HG03175 (cell line): ENCODE data around the gene FLOT2.
"Not testable (repeated sequence)": the region's sequence is repeated elsewhere in the genome, so short reads cannot be mapped to it uniquely, and the experiment has no call there.

ENCODE experiments used
- ATAC-seq: cut with Tn5 transposase; IDR thresholded peaks from one replicate; pipeline ENCODE4 v1.9.1; 2021; ENCODE audit warnings: mild to moderate bottlenecking, moderate library complexity; ENCODE audit not compliant: unreplicated experiment

FLOT2 gene, protein sequence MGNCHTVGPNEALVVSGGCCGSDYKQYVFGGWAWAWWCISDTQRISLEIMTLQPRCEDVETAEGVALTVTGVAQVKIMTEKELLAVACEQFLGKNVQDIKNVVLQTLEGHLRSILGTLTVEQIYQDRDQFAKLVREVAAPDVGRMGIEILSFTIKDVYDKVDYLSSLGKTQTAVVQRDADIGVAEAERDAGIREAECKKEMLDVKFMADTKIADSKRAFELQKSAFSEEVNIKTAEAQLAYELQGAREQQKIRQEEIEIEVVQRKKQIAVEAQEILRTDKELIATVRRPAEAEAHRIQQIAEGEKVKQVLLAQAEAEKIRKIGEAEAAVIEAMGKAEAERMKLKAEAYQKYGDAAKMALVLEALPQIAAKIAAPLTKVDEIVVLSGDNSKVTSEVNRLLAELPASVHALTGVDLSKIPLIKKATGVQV

DNA sequence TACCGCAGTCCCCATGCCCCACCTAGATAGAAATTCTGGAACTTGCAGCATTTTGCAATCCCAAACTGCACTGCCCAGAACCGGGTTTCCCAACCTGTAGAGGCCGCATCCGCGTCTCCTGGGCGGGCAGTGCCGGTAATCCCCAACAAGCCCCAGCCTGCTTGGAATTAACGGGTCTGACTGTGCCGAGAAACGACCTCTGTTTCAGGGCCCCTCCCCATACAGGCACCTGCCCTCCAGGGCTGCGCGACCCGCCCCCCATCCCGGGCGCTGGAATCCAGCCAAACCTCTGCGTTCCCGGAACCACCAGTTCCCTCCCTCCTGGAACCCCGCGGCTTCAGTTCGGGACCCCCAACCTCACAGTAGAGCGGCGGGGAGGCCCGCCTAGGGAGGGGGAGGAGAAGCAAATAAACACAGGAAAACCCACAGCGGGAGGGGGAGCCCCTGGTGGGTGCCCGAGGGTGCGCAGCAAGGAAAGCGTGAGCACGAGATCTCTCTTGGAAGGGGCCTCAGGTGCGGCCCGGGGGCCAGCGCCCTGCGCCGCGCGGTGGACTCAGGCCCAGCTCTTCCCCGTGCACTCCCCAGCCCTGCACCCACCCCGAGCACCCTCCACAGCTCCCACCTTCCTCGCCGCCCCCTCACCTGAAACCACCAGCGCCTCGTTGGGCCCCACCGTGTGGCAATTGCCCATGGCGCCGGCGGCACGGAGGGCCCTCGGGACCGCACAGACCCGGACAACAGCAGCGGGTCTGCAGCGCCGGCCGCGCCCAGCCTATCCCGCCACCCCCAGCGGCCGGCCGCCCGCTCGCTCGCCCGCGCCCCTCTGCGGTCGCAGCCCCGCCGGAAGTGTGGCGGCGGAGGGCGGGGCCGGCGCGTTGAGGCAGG lies at the start of gene FLOT2:
Gene FLOT2, minus strand, starts transcription at position 850 of the 885 bp plus-strand sequence. Its CDS starts 159 bp downstream, at position 691.
- no peak for ATAC-seq

DNA sequence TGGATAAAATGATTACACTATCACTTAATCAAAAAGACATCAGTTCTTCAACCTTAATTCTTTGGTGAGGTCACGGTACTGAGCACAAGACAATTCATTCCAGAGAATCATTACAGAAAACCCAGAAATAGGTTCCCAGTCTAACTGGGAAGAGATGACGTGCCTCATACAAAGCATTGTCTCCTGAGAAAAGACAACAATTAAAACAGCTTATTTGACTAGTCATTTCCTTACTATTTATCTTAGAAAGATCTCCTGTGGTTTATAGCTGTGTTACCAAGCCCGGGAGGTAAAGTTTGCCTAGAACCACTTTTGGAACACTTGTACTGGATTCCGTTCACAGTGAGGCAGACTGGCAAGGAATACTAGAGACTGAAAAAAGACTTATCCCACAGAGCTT lies 48.7 kb upstream of the FLOT2 start:
- ATAC-seq, result no peak

DNA sequence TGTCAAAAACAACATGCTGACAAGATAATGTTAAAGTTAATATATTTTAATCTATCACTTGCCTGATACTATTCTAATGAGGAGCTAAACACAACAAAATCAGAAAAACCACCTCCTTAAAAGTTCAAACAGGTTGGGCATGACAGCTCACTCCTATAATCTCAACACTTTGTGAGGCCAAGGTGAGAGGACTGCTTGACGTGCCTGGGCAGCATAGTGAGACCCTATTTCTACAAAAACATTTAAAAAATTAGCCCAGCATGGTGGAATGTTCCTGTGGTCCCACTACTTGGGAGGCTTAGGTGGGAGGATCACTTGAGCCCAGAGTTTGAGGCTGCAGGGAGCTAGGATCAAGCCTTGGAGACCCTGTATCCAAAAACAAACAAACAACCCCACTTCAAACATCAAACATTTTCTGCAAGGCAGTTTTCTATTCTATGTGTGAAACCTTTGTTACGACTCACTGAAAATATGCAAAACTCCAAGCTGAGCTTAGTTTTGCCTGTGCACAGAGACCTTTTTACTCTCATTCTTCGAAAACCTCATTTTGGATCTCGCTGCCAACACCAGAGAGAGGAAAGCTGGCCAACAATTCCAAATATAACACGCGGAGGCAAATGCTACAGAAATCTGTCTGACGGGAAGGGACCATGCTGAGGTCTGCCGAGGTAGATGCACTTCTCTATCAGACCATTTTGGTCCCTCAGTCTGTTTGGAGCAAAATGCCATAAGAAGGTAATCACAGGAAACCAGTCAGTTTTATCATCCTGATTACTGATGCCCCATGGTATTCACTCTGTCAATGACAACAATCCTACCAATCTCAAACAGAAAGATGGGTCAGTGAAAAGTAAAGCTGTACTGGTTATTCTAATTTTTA lies 47.6 kb upstream of the FLOT2 start:
- ATAC-seq, result no peak

DNA sequence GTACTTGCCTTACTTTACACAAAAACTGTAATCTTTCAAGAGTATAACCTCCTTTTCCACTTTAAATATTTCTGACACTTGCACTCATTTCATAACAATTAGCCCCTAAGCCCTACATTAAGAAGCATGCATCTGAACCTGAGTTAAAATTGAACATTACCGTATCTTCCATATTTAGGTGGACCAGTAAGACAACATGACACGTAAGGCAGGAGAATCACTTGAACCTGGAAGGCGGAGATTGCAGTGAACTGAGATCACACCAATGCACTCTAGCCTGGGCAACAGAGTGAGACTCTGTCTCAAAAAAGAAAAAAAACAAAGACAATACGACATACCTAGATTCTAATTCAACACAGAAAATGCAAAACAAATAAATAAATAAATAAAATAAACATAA lies 46.8 kb upstream of the FLOT2 start:
- no peak for ATAC-seq

DNA sequence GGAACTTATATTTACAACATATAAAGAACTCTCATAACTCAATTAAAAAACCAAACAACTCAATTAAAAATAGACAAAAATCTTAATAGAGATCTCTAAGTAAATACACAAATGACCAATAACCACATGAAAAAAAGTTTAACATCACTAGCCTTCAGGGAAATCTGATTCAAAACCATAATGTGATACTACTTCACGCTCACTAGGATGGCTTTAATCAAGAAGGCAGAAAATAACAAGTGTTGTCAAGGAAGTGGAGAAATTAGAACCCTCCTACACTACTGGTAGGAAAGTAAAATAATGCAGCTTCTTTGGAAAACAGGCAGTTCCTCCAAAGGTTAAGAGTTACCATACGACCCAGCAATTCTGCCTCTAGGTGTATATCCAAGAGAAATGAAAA lies 45.4 kb upstream of the FLOT2 start:
- ATAC-seq, result no peak

DNA sequence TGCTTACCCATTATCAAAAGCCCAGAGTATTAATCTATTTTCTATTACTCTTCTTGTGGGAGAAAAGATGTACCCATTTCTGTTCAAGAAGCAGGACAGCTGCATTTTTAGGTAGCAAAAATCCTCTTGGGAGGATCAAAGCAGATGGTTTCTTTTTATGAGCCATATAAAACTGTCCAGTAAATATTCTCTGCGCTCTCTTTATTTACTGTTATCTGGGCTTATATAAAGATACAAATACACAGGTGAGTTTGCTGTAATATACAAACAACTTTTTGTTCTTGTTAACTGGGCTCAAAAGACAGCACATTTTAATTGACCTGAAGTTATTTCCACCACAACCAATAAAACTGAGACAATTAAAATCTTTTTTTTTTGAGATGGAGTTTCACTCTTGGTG lies 43.7 kb upstream of the FLOT2 start:
- ATAC-seq, result no peak

DNA sequence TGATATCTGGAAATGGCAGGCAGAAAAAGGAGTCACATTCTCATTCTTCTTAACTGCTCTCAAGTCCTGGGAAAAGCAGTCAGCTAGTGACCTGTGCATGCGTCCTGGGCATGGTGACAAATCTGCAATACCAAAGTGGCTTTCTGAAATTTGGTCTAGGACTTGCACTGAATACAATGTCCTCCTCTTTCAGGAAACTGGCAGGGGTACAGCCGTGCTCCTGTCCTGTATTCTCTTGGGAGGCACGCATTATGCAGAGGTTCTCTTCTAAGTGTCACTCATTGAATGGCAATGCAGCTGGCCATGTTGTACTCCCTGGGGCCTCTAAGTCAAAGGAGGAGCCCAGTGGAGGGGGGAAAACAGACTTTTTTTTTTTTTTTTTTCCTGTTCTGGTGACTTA lies 43.1 kb upstream of the FLOT2 start:
- no peak for ATAC-seq

DNA sequence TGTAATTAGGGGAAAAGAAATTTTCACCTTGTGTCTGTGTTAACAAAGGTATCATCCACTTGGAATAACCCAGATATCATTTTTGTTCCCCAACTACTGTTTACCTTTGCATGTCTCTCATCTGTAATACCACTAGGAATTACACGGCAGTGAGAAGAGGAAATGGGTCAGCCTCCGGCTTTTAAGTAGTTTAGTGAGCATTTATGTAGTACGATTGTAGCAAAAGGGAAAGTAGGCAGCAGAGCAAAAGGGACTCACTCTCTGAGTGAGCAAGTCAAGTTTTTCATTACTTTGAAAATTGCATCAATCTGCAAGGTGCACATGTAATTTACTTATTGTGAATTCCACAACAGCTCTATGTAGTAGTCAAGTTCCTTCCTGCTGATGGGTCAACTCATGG lies 42.6 kb upstream of the FLOT2 start:
- no peak for ATAC-seq

DNA sequence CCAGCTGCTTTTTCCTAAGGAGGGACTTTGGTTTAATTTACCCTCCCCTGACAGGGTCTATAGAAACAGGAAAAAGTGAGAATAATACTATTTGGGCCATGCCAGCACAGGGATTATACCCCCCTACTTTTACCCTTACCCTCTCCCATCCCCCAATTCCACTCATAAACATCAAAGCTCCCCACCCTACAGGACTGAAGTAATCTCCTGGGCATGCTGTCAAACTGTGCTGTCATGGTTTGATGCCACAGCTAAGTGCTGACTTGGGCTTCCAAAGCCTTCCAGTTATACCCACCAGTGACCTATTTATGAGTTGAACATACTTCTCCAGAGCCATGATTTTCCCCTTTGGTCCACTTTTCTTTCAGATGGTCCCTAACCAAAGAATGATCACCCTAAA lies 41.0 kb upstream of the FLOT2 start:
- ATAC-seq, result no peak

DNA sequence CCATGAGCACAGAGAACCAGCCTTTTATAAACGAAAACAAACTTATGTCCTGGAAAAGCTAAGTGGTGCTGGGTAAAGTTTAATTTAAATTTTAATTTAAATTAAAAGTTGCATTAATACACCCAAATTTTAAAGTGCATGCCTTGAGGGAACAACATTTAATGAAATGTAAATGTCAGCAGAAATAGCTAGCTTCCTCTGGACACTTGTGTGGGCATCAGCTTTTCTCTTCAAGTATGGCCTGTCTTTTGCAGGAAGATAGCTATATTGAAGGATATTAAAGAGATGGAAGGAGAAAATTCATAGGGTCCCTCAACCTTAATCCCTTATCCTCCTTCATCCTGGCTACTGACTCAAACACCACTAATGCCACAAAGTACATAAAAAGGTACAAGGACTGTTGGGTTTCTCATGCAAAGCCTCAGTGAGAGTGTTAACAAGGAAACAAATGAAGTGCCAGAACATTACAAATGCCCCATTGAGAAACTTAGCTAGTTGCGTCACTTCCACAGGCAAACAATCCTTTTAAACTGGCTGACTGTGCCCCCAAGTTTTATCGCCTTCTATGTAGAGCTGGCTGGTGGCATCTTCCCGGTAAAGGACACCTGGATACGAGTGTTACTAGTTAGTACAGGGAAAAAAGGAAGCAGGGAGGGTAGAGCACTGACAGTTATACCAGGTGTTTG lies 39.7 kb upstream of the FLOT2 start:
- ATAC-seq, result no peak

DNA sequence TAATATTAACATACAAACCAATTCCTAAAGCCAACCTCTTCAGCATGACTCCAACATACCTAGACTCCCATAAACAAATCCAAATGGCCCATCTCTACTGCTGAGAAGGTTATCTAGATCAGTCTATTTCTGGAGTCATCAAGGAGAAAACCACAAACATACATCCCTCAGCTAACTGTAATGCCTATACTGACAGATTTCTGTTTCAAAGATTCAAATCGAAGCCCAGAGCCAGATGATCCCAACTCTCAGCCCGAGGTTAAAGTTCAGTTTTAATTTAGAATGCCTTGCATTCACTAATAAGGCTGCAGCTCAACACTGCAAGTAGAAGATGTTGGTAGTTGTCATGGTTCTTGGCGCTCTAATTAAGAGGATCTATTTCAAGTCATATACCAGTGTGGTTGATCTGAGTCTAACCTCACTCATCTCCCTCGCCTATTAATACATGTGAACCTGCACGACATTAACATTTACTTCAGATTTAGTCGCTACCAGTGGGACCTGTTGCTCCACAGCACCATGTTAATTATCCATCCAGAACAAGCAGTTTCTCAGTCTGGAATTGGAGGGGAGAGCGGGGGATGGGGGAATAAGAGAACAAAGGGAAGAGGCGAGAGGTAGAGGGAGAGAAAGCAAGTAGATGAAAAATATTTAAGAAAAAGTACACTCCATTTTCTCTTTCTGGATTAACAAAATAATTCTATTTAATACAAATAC lies 38.4 kb upstream of the FLOT2 start:
- no peak for ATAC-seq

DNA sequence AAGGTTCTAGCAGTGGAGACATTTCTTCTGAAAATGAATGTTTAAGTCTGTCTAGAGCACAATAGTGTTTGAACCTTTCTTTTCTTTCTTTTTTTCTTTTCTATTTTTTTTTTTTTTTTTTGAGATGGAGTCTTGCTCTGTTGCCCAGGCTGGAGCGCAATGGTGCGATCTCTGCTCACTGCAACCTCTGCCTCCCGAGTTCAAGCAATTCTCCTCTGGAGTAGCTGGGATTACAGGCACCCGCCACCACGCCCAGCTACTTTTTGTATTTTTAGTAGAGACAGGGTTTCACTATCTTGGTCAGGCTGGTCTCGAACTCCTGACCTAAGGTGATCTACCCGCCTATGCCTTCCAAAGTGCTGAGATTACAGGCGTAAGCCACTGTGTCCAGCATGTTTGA lies 37.0 kb upstream of the FLOT2 start:
- not testable (repeated sequence) for ATAC-seq

DNA sequence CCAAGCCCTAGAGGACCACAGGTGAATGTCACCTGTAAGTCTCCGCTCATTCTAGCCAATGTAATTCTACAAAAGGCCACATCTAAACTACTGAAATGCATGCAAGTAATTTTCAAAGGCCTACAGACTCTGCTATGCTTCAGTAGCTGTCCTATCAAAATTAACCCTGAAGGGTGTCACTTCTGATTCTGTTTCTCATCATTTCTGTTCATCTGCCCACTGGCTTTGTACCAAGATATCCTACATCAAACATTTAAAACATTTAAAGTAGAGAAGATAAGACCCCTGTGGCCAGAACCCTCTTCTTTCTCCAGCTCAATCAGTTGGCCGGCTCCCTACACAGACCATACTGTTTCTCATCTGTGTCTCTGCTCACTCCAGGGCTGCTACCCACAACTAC lies 32.3 kb upstream of the FLOT2 start:
- ATAC-seq, result no peak

DNA sequence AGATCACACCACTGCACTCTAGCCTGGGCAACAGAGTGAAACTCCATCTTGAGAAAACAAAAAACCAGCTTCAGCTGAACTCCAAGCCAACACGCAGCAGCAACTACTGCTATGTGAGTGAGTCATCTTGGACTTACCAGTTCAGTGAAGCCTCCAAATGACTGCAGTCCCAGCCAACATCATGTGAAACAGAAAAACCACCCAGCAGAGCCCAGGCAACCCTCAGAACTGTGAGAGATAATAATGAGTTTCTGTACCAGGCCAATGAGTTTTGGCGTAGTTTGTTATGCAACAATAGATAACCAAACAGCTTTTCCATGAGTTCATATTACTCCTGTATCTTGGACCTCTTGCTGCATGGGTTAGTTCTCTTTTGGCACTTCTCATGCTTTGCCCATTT lies 30.5 kb upstream of the FLOT2 start:
- no peak for ATAC-seq

DNA sequence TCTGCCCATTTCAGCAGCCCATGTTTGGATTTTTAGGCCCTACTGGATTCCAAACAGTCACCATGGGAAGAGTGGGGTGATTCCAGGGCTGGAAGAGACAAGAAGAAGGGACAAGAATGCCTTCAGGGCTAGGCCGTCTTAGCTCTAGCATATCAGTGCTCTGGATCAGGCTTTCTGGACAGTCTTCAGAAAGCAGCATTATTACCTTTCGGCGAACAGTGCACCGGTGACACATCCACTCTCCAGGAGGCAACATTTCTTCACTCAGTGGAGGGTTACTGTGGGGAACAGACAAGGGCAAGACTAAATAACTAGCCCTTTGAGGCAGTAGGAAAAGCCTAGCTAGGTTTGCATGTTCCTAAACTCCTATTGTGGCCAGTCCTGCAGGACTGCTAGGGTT lies 29.3 kb upstream of the FLOT2 start:
- no peak for ATAC-seq

DNA sequence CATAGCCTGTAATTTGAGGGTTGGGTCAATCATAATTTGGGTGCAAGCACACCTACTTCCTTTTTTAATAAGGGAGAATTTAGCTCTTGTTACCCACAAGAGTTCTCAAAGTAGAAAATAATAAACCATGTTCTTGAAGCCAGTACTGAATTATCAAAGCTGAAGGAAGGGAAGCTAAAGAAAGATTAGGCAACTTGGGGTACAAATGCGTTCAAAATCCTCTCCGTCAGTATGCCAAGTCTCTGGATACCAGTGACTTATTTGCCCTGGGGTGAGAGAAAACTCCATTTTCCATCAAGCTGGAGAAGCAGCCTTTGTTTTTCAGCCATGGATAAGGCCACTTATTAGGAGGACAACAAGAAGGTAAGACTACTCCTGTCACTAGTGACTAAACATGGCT lies 28.8 kb upstream of the FLOT2 start:
- no peak for ATAC-seq

DNA sequence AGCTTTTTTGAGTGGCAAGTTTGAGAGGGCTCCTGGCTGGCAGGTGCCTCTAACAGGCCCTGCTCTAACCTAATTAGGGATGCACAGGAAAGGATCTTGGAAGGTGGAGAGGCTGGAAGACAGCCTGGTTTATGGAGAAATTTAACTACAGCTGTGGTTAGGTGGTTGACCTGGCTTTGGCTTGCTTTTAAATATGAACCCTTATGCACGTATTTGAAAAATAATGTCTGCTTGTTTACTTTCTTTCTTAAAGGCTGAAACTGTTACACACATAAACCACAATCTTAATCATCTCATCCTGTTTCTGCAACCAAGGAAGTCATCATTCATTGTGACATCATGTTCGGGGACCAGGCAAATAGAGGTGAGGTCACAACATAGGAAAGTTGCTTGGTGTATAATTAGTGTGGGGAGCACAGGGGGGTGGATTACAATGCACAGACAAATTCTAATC lies 28.4 kb upstream of the FLOT2 start:
- no peak for ATAC-seq

DNA sequence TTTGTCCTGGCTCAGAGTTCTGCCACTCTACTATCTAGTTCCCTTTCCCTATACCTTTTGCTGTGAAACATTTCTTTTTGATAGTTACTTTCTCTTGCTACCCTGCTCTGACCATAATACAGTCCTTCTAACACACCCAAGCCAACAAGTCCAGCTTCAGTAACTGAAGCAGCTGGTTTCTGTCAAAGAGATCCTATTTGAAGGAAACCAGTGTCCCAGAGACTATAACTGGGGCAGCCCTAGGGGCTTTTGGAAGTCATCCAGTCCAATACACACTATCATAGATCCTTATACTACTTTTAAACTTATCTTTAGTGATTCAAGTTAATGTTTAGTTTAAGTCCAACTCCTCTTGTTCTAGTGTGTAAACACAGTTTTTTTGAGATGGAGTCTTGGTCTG lies 22.7 kb upstream of the FLOT2 start:
- ATAC-seq, result no peak

DNA sequence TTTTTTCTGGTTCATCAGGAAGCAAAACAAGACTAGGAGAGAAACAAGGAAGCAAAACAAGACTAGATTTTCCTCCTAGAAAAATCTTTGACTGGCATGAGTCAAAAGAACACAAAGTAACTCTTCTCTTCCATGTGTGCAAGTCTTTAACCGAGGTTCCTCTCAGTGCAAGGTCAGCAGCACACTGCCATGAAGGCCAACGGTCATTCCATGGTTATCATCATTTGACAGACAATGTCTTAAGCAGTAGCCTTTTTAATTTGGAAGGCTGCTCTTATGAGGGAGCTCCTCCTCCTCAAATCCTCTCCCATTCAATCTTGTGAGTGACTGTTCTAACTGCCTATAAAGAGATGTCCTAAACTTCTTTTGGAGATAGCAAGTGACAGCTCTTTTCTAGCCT lies 20.8 kb upstream of the FLOT2 start:
- ATAC-seq, result no peak

DNA sequence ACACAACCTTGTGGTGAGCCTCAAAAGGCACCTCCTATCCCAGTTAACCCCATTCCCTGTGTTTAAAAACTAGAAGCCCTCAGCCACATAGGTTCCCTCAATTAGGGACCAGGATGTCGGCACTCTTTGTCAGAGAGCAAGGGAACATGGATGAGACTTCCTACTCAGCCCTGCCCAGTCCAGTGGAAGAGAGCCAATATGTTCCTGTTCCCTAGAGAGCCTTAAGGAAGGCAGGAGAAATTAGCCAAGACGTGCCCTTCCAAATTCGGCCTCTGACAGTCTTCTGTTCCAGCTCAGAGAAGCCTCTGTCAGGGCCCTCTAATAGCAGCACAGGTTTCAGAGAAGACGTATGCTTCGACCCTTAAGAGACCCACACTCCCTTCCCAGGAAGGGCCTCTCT lies 19.9 kb upstream of the FLOT2 start:
- no peak for ATAC-seq
